HepG2 (cell line): ENCODE results near the gene CD163L1. TPM values are rescaled to one million over a fixed set of nuclear protein-coding genes. Genes with fewer than 3 reads are reported as not detected.

Experiments
- ATAC-seq: fragments of 200-7000 bp; cut with Tn5 transposase; 3 replicates; pipeline ENCODE4 v1.9.1; 2020; ENCODE audit warnings: mild to moderate bottlenecking, moderate library complexity
- BruUV-seq: library from RNA; stranded (reverse); fragments of 400-500 nt; replicated peaks from 2 replicates; lab custom pipeline; 2021; lab: Mats Ljungman, UMichigan
- CTCF ChIA-PET: fragments of 300-600 bp; formaldehyde crosslinking; extraction: SDS; loops from one replicate; lab custom pipeline; 2021; ENCODE audit warnings: low total read pairs, inconsistent platforms, low intra/inter-chr PET ratio; lab: Yijun Ruan, JAX
- POLR2A ChIA-PET: fragments of 350-600 bp; sonication (Branson Sonifier 250); formaldehyde crosslinking; loops from one replicate; lab custom pipeline; 2020; ENCODE audit warnings: antibody characterized with exemption, inconsistent platforms; lab: Yijun Ruan, JAX
- DNase-seq: peaks from one replicate; pipeline ENCODE4 v3.0.0-alpha.2; 2015; ENCODE audit warnings: low spot score
- FAIRE-seq: peaks from 3 replicates; lab custom pipeline; 2011; peaks lifted over from hg19 to GRCh38; lab: Jason Lieb, UNC
- H2AFZ ChIP-seq: one replicate; pipeline ENCODE4 v1.6.1; 2011; ENCODE audit warnings: low read length, inconsistent platforms
- H3K27ac ChIP-seq: fragments of 300-600 bp; 3 replicates; pipeline ENCODE4 v1.8.0; 2011; ENCODE audit warnings: mixed run types, mild to moderate bottlenecking, mixed read lengths, low read length, inconsistent platforms; ENCODE audit not compliant: insufficient read depth; ENCODE audit errors: extremely low read length
- H3K27me3 ChIP-seq, 2 experiments: fragments of 200-600 bp in 1 of 2; 2 replicates in 1 of 2; 3 replicates in 1 of 2; pipeline versions ENCODE4 v1.6.0 to v1.8.0; 2011; ENCODE audit warnings: low read length in 2 of 2, mild to moderate bottlenecking in 2 of 2, moderate library complexity in 2 of 2, inconsistent platforms in 1 of 2; ENCODE audit not compliant: insufficient read depth in 2 of 2, control insufficient read depth in 1 of 2
- H3K36me3 ChIP-seq, 2 experiments: fragments of 200-600 bp in 1 of 2; replicated peaks in 1 of 2; 2 replicates in 1 of 2; 3 replicates in 1 of 2; pipeline versions ENCODE4 v1.5.1 to v1.8.0; 2011; ENCODE audit warnings: low read length in 2 of 2, inconsistent platforms in 1 of 2; ENCODE audit not compliant: insufficient read depth in 2 of 2, control insufficient read depth in 1 of 2
- H3K4me1 ChIP-seq: 2 replicates; pipeline ENCODE4 v1.5.1; 2012; ENCODE audit warnings: low read length, inconsistent platforms; ENCODE audit not compliant: insufficient read depth
- H3K4me2 ChIP-seq: 2 replicates; pipeline ENCODE4 v1.6.0; 2011; ENCODE audit warnings: low read depth, low read length, inconsistent platforms
- H3K4me3 ChIP-seq, 3 experiments: fragments of 200-600 bp in 1 of 3; sonication (generic), shearing (Covaris generic) in 1 of 3; replicated peaks in 1 of 3; 2 replicates each; pipeline ENCODE4 v1.5.1; 2011 to 2016; ENCODE audit warnings: low read length in 3 of 3, inconsistent platforms in 2 of 3, low read depth in 2 of 3, mild to moderate bottlenecking in 2 of 3, control low read depth in 1 of 3, mixed read lengths in 1 of 3; ENCODE audit not compliant: insufficient read depth in 1 of 3
- H3K79me2 ChIP-seq: one replicate; pipeline ENCODE4 v1.6.1; 2011; ENCODE audit warnings: low read length, inconsistent platforms; ENCODE audit not compliant: insufficient read depth
- H3K9ac ChIP-seq: 2 replicates; pipeline ENCODE4 v1.6.0; 2011; ENCODE audit warnings: mild to moderate bottlenecking, low read depth, low read length, inconsistent platforms; ENCODE audit not compliant: insufficient read depth
- H3K9me3 ChIP-seq: 2 replicates; pipeline ENCODE4 v1.5.1; 2012; ENCODE audit warnings: mild to moderate bottlenecking, low read length
- H4K20me1 ChIP-seq: 2 replicates; pipeline ENCODE4 v1.6.0; 2011; ENCODE audit warnings: inconsistent platforms, mild to moderate bottlenecking, low read length, moderate library complexity; ENCODE audit not compliant: insufficient read depth
- AGO2 ChIP-seq: fragments of 200-400 bp; formaldehyde crosslinking; optimal IDR thresholded peaks from 2 replicates; pipeline ENCODE3; 2017; ENCODE audit warnings: mild to moderate bottlenecking, low read depth, low read length, moderate library complexity
- ASH2L ChIP-seq: fragments of 300-600, 200-600 bp; sonication (generic); IDR thresholded peaks from 2 replicates; pipeline ENCODE4 v1.7.0; 2017; ENCODE audit warnings: low read depth, mild to moderate bottlenecking, moderate library complexity, mixed read lengths, low read length; ENCODE audit not compliant: insufficient read length
- ATF2 ChIP-seq: sonication (generic); formaldehyde crosslinking; IDR thresholded peaks from 2 replicates; pipeline ENCODE4 v1.4.0; 2020; ENCODE audit warnings: missing genetic modification reagents
- CBFB ChIP-seq: sonication (generic); formaldehyde crosslinking; IDR thresholded peaks from 2 replicates; pipeline ENCODE4 v1.4.0; 2020; ENCODE audit warnings: missing genetic modification reagents
- DMTF1 ChIP-seq: sonication (generic); formaldehyde crosslinking; IDR thresholded peaks from 2 replicates; pipeline ENCODE4 v1.4.0; 2020; ENCODE audit warnings: mild to moderate bottlenecking, missing genetic modification reagents
- DR1 ChIP-seq: sonication (generic); formaldehyde crosslinking; IDR thresholded peaks from 2 replicates; pipeline ENCODE4 v1.8.0; 2021; ENCODE audit warnings: mild to moderate bottlenecking, missing genetic modification reagents, inconsistent platforms
- E2F1 ChIP-seq: sonication (generic); formaldehyde crosslinking; IDR thresholded peaks from 2 replicates; pipeline ENCODE4 v1.5.0; 2020; ENCODE audit warnings: missing genetic modification reagents
- MEF2D ChIP-seq: sonication (generic); formaldehyde crosslinking; IDR thresholded peaks from 2 replicates; pipeline ENCODE4 v1.5.1; 2020; ENCODE audit warnings: mild to moderate bottlenecking, missing genetic modification reagents
- POLR2A ChIP-seq, 2 experiments: IDR thresholded peaks; 2 replicates each; pipeline ENCODE4 v1.6.1; 2011; ENCODE audit warnings: low read depth in 2 of 2, low read length in 2 of 2, mild to moderate bottlenecking in 1 of 2, moderate library complexity in 1 of 2; ENCODE audit not compliant: insufficient read depth in 1 of 2
- SIX4 ChIP-seq: sonication (generic); formaldehyde crosslinking; IDR thresholded peaks from 2 replicates; pipeline ENCODE4 v1.4.0; 2020; ENCODE audit warnings: missing genetic modification reagents
- SMAD1 ChIP-seq: sonication (generic); formaldehyde crosslinking; IDR thresholded peaks from 2 replicates; pipeline ENCODE4 v1.4.0; 2020; ENCODE audit warnings: missing genetic modification reagents, low read depth, mild to moderate bottlenecking, borderline replicate concordance
- TEF ChIP-seq: sonication (generic); formaldehyde crosslinking; IDR thresholded peaks from 2 replicates; pipeline ENCODE4 v1.5.0; 2020; ENCODE audit warnings: missing genetic modification reagents
- ZBTB8A ChIP-seq: sonication (generic); formaldehyde crosslinking; IDR thresholded peaks from 2 replicates; pipeline ENCODE4 v1.4.0; 2020; ENCODE audit warnings: mild to moderate bottlenecking, low read depth, missing genetic modification reagents, borderline replicate concordance
- ZNF567 ChIP-seq: sonication (generic); formaldehyde crosslinking; IDR thresholded peaks from 2 replicates; pipeline ENCODE4 v1.8.1; 2023; ENCODE audit warnings: mild to moderate bottlenecking, missing genetic modification reagents, borderline replicate concordance
- ZNF704 ChIP-seq: sonication (generic); formaldehyde crosslinking; IDR thresholded peaks from 2 replicates; pipeline ENCODE4 v1.8.1; 2023; ENCODE audit warnings: mild to moderate bottlenecking, inconsistent platforms, moderate library complexity, missing genetic modification reagents, borderline replicate concordance
- WGBS: methylation state at CpG from one replicate; pipeline ENCODE4 v1.1.6; 2017; ENCODE audit warnings: low lambda C conversion rate; 5-methylcytosine and 5-hydroxymethylcytosine counted together
- in situ Hi-C: cut with HindIII; loops from 2 replicates; pipeline ENCODE4 v1.10.0; 2017; ENCODE audit warnings: low pct_unique_long_range_greater_than_20kb; ENCODE audit not compliant: extremely low pct_ligation_motif_present
- intact Hi-C: fragments of 100-400 bp; cut with micrococcal nuclease; formaldehyde crosslinking; loops from one replicate; pipeline ENCODE4 v1.10.0; 2022; ENCODE audit not compliant: unreplicated experiment
- polyA plus RNA-seq, 8 experiments: library from polyadenylated mRNA; depleted of rRNA in 3 of 8; stranded (reverse) in 7 of 8; unstranded in 1 of 8; fragments of >200 nt; fragmentation: Illumina TruSeq in 4 of 8; extraction: Trizol in 4 of 8; gene quantifications; 2 replicates each; pipeline versions ENCODE4 v1.2.1 to v1.2.3, GENCODE V29; 2011 to 2016; ENCODE audit warnings: low read depth in 4 of 8, missing spikeins in 1 of 8, mixed read lengths in 1 of 8; ENCODE audit not compliant: insufficient read depth in 1 of 8
- total RNA-seq, 5 experiments: library from RNA; depleted of rRNA; stranded (reverse); fragments of >200 nt; fragmentation: Illumina TruSeq; extraction: Trizol; gene quantifications; 2 replicates each; pipeline ENCODE4 v1.2.3, GENCODE V29; 2016; ENCODE audit warnings: low read depth in 1 of 5

CD163L1 gene
- total and polyA plus RNA-seq, 2 of the 13 experiments (the other 11 are each of a cell fraction or from before 2014, with no cell fraction given) = 3.4 to 6.8 TPM

- no peak for TF ChIP-seq E2F1 (CRISPR knock-in tag)
Observed at GRCh38 chr12:7375145-7375543, 68.8 kb downstream of the CD163L1 start (continued).

GRCh38 chr12:7374423-7375144, 69.4 kb downstream of the CD163L1 start:
- in situ Hi-C loops (loop anchor here (5.0 to 10.0 kb wide), 3 partner anchors 88 to 260 kb away; no protein-coding TSS in a partner anchor), intact Hi-C loops (loop anchor here (1.0 to 5.0 kb wide), 3 partner anchors 86 to 264 kb away; no protein-coding TSS in a partner anchor)
- WGBS = 4% methylated on average over 8 of the region's 17 CpGs
- H3K27ac ChIP-seq = no peak overlapping the region
- H3K4me1 ChIP-seq = peaks cover 13% of the 10 kb centered on the region
- no peaks in the 10 kb centered on the region for H3K36me3 ChIP-seq
- peak; percentile 99 for ATAC-seq
- BruUV-seq = no TSS peak
- POLR2A ChIA-PET = no interaction called here
- no peak overlapping the region for H2AFZ ChIP-seq
- no peaks in the 10 kb centered on the region for H3K9me3 ChIP-seq
- H3K4me2 ChIP-seq = peak overlapping the region; percentile 41
- H4K20me1 ChIP-seq = no peaks in the 10 kb centered on the region
- H3K4me3 ChIP-seq = no peak overlapping the region
- CTCF ChIA-PET = interaction anchor here (1.2 to 1.5 kb wide), 2 partner anchors 86 to 264 kb away, joined by 7 to 8 read pairs; no protein-coding TSS in a partner anchor
- DNase-seq = peak; percentile 80
- H3K9ac ChIP-seq = no peak overlapping the region
- no peaks in the 10 kb centered on the region; a peak in 1 of 5 replicates for H3K27me3 ChIP-seq
- H3K79me2 ChIP-seq = no peaks in the 10 kb centered on the region
- FAIRE-seq = peak; percentile 51
- TF ChIP-seq POLR2A (IDR thresholded peaks at IDR 0.05; ENCODE audit: insufficient read depth in 1 of 2, low read depth in 2 of 2, low read length in 2 of 2) (no peak), SMAD1 (CRISPR knock-in tag) (no peak), ASH2L (peak; percentile 33), ZBTB8A (CRISPR knock-in tag) (no peak), DR1 (CRISPR knock-in tag) (no peak), AGO2 (no peak), CBFB (CRISPR knock-in tag) (no peak), ZNF567 (CRISPR knock-in tag) (no peak), ZNF704 (no peak), TEF (no peak), MEF2D (CRISPR knock-in tag) (no peak), SIX4 (CRISPR knock-in tag) (no peak), DMTF1 (CRISPR knock-in tag) (no peak), ATF2 (CRISPR knock-in tag) (no peak)
